Bone marrow (tissue), 2 donors: ENCODE data around the gene MORN1.

ENCODE experiments used
- DNase-seq, 2 donors: peaks; one replicate each; lab custom pipeline; 2025; lab: John Stamatoyannopoulos, UW

Gene MORN1

DNA sequence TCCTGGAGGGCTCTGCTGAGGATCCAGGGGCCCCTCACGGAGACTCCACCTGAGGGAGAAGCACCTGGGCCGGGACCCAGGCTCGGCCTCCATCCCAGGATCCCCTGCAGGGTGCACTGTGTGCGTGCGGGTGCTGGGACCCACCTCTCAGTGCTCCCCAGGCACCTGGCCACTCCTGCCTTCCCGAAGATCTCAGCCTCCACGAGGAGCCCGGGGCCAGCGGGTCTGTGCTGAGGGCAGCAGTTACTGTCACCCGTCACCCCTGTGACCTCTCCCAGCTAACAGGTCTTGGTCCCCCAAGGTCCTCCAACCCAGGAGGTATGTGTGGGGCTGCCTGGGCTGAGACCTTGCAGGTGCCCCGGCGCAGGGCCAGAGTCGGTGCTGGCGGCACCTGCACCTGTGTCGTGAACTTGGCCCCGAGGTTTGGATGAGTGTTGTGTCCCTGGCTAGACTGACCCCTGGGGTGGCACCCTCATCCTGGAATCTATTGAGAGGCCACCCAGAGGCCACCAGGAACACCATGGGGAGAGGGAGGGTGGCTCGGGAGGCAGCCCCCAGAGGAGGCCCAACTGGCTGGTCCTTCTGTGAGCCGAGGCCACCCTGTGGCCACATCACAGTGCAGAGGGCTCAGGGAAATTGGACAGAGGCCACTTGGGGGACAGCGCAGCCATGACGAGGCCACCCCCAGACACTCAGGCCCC is 17.7 kb downstream of the MORN1 start:
- DNase-seq, result no peak

DNA sequence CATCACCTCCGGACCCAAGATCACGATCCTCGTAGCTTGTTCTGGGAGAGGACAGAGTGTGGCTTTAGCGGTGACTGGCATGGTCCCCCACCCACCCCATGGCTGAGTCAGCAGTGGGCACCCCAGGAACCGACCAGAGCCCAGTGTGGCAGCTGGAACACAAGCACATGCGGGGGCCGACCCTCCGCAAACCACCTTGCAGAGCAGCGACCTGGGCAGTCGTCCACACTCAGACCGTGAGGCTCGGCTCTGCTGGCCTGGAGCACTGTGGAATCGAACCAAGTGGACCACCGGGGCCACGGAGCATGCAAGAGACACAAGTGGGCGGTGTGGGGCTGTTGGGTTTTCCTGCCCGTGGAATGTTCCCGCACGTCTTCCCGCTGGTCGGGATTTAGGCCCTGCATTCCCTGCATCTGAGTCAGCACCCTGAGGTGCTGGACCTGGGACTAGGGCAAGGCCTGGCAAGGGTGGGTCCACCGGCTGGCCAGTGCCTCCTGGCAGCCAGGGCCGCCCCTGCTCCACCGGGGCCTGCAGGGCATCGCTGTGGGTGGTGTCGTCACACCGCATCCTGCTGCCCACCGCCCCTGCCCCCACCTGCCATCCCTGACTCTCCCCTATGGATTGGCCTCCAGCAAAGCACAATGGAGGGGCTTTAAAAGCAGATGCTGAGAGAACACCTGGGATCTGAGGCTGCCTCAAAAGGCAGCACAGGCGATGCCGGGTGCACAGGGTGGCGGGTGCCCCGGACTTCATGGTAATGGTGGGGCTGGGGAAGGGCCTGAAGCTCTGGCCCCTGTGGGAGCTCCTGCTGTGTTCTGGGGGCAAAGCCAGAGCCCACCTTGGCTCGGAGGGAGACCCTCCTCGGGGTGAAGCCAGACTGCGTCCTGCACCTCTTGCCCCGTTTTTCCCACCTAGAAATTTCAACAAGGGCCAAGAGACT is 18.5 kb downstream of the MORN1 start:
- DNase-seq, result no peak

GRCh38 chr1:2368053-2368744 is 23.2 kb downstream of the MORN1 start:
- DNase-seq, result no peak

DNA sequence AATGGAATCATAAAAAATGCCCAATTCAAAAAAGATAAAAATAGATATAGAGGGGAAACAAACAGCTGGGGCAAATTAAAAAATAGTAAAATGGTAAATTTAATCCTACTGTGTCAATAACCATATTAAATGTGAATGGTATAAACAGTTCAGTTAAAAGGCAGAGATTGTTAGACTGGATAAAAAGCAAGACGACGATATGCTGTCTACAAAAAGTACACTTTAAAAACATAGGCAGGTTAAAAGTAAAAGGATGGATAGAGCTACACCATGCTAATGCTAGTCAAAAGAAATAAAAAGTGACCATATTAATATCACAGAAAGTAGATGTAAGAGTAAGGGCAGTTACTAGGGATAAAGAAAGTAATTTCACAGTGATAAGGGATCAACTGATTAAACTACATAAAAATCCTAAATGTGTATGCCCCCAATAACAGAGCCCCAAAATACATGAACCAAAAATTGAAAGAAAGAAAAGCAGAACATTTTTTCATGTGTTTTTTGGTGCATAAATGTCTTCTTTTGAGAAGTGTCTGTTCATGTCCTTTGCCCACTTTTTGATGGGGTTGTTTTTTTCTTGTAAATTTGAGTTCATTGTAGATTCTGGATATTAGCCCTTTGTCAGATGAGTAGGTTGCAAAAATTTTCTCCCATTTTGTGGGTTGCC is 27.4 kb downstream of the MORN1 start:
- DNase-seq, result no peak

DNA sequence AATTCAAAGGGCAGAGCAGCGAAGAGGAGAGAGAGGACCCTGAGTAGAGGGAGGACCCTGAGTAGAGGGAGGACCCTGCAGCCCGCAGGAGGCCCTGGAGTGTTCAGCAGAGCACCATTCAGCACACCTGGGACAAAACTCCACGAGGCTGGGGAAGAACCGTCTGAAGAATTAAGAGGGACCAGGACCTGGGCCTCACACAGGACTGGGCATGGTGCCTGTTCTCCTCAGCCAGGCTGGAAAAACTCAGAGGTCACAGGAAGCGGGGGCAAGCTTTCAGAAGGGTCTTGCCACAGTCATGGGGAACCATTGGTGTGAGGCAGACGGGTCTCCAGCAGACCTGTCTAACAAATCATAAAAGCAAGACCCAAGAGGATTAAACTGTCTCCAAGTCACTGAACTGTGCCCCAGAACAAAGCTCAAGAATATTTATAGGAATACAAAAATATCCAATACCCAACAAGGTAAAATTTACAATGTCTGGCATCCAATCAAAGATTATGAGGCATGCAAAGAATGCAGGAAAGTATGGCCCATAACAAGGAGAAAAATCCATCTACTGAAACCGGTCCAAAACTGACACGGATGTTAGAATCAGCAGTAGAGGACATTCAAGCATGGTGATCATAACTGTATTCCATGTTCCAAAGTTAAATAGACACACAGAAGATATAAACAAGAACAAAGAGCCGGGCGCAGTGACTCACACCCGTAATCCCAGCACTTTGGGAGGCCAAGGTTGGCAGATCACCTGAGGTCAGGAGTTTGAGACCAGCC is 30.6 kb downstream of the MORN1 start:
- no peak for DNase-seq

DNA sequence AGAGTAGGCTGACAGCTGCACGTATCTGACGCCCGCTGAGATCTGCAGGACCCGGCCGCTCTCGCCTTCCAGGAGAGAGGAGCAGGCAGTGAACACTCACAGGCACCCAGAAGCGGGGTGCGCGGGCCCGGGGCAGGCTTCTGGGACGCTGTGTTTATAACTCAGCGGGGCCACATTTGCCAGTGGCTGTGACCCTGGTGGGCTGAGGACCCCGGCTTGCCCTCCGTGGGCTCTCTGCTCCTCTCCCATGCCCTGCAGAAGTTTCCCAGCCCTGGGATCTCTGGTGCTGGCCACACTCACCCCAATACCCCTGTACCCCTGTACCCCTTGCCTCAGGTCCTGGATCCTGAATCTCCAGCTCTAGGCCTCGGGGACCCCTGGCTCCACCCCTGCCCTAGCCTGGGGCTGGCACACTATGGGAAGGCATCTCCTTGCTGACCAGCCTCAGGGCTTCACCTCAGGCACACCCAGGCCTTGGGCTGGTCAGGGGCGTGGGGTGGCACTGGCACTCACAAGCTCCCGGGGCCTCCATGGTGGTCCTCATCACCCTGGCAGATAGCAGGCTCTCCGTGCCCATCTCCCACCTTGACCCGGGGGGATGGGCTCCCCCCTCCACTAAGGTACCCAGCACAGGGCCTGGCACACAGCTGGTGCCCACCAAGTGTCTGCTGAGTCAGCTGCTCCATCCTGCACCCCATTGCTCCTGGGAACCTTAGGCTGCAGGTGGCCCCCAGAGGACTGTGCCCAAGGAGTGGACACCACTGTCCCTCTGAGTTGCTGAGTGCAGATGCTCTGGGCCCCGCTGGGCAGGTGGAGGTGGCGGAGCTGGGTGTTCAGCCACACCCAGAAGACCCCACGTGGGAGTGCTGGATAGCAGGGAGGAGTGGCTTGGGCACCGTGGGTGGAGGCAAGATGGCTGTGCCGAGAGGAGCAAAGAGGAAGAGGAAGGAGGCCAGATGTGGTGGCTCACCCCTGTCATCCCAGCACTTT is 32.4 kb downstream of the MORN1 start:
- no peak for DNase-seq

GRCh38 chr1:2358072-2358471 is 33.3 kb downstream of the MORN1 start:
- no peak for DNase-seq

DNA sequence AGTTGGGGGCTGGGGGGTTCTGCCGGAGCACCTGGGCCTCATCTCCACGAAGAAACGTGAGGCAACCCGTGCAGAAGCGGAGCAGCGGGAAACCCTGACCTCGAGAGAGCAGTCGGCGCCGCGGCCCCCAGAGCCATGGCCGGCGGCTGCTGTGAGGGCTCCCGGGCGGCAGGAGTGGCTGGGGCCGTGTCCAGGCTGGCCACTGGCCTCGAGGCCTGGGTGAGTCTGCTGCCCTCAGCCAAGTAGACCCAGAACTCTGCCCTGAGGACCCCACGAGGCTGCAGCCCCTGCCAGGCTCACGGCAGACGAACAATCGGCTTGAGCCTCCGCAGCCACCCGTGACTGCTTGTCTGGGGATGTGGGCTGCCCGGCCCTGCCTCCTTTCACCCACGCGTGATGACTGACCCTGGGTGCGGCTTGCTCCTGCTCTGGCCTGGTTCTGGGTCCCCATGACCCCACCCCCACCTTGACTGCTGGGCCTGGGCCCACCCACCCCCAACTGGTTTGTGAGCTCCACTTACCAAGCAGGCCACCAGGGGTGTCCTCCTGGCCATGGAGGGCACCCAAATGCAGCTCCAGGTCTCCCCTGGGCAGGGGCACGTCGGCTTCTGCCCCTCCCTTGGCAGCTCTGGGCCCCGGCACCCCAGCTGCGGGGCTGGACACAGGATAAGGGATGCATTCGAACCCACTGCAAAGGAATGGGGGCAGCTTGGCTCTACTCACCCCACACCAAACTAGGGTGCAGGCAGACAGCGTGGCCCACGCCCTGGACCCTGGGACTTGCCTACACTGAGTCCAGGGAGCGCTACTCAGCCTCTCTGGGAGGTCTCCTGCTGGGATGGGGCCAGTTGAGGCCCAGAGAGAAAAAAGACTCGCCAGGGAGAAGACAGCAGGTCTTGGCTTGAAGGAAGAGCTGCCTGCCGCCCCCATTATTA is 34.2 kb downstream of the MORN1 start:
- no peak for DNase-seq

GRCh38 chr1:2356401-2356800 is 35.0 kb downstream of the MORN1 start:
- no peak for DNase-seq

- no peak for DNase-seq
Measured at GRCh38 chr1:2355373-2356261, 35.7 kb downstream of the MORN1 start.

DNA sequence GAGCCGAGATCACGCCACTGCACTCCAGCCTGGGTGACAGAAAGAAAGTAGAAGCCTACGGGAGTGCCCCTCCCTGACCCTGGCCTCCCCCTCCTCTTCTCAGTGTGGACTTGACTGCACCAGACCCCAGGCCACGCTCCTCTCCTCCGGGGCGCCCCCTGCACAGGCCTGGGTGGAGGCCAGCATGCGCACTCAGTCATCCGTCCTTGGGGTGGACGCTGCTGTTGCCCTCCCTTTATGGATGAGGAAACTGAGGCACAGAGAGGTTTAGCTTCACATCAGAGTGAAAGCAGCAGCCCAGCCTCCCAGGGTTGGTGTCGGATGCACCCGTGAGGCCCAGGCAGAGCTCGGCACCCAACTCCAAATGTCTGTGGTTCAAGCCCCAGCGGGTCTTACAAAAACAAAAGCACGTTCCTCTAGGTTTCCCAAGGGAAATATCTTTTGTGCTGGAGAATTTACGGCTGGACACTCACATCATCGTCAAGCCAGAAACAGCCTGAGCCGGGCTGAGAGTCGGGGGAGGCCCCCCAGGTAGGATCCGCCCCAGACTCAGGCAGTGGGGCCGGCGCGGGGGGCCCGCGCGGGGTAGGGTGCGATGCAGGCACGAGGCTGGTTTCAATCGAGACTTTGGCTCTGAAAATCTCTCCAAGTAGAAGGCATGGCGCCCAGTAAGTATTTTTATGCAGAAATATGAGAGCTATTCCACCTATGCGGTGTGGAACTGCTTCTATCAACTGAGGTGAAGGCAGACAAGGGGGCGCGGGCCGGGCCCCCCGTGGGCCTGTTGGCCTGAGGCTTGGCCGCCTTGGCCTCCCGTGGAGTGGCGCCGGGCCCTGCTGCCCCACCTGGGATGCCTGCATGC is 36.6 kb downstream of the MORN1 start:
- no peak for DNase-seq

DNA sequence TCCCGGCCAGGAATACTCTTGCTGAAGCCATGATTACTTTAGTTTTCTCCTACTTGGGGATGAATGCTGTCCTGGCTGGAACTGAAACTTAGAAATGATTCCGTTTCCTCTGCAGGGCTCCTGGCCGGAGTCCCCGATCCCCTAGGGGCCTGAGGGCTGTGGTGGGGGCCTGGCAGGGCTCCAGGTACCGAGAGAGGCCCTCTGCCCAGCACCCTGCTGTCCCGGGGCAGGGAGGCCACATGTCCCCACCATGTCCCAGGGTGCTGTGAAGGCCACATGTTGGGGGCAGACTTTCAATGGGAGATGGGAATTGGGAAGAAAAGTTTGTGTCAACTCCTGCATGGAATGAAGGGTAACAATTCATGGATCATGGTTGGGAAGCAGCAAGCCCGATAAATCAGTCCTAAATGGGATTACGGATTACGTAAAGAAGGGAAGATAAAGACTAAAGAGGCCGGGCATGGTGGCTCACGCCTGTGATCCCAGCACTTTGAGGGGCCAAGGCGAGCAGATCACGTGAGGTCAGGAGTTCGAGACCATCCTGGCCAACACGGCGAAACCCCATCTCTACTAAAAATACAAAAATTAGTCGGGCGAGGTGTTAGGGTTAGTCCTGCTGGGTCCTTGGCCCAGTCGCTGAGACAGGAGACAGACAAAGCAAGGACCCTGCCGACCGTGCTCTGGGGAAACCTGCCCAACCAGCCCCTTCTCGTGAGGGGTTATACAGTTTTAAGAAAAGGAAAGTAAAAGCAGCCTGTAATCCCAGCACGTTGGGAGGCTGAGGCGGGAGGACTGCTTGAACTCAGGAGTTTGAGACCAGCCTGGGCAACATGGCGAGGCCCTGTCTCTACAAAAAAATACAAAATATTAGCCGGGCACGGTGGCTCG is 37.6 kb downstream of the MORN1 start:
- no peak for DNase-seq

GRCh38 chr1:2352897-2353550 is 38.3 kb downstream of the MORN1 start:
- DNase-seq, result no peak

DNA sequence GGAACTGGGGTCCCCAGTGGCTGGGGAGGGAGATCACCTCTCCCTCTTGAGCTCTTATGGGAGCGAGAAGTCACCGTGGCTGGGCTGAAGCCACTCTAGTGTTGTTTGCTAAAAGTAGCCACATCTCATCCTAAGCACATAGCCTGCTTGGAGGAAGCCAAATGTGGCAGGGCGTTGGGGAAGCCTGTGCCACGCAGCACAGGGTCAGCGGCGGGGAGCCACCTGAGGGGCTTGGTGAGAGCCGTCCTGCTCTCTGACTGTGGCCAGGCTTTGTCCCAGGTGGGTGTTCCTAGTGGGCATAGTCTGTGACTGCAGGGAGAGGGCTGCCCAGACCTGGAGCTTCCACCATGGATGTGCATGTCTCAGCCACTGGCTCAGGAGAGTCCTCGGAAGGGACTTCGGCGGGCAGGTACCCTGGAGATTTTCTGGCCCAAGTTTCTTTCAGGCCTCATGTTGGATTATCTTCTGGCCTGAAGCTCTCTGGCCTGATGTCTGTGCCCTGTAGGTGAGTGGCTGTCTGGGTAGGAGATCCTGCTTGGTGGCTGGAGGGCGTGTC is 38.9 kb downstream of the MORN1 start:
- DNase-seq, result no peak

GRCh38 chr1:2351723-2352122 is 39.6 kb downstream of the MORN1 start:
- no peak for DNase-seq
